Endometrial microvascular endothelial cells (primary cell): ENCODE measurements around the gene RGN. TPM values are rescaled to one million over a fixed set of nuclear protein-coding genes. Genes with fewer than 3 reads are reported as not detected.
"Not testable (repeated sequence)": the region's sequence is repeated elsewhere in the genome, so short reads cannot be mapped to it uniquely, and the experiment has no call there.

ENCODE experiments used
- in situ Hi-C: cut with HindIII; loops from 2 replicates; pipeline ENCODE4 v1.10.0; 2017; ENCODE audit warnings: low sequenced_read_pairs, low pct_unique_long_range_greater_than_20kb; ENCODE audit errors: inconsistent ontology term
- total RNA-seq: library from RNA; depleted of rRNA; stranded (reverse); fragments of >200 nt; gene quantifications from one replicate; pipeline ENCODE4 v1.2.3, GENCODE V29; 2015; ENCODE audit errors: inconsistent ontology term

Gene RGN
- total RNA-seq, 1 donor from 2014 or later = not detected

- in situ Hi-C loops = no loop called here
Observed at GRCh38 chrX:47112316-47112954, 34.2 kb downstream of the RGN start.

- in situ Hi-C loops = not testable (repeated sequence)
Observed at GRCh38 chrX:47116551-47117110, 38.4 kb downstream of the RGN start.

GRCh38 chrX:47124466-47124865 is 46.2 kb downstream of the RGN start:
- in situ Hi-C loops = not testable (repeated sequence)

GRCh38 chrX:47129157-47129898 is 51.1 kb downstream of the RGN start:
- in situ Hi-C loops = no loop called here

- in situ Hi-C loops = no loop called here
Observed at GRCh38 chrX:47129899-47130358, 51.7 kb downstream of the RGN start.

GRCh38 chrX:47133493-47133892 is 55.2 kb downstream of the RGN start:
- in situ Hi-C loops = no loop called here

GRCh38 chrX:47135650-47136049 is 57.4 kb downstream of the RGN start:
- in situ Hi-C loops = not testable (repeated sequence)

- in situ Hi-C loops = no loop called here
Observed at GRCh38 chrX:47138171-47138570, 59.9 kb downstream of the RGN start.

Other genes with a start within 250 kb of the RGN start
- 31.5 TPM for gene RP2, start 241.4 kb upstream of the RGN start, total RNA-seq
- gene JADE3, start 166.0 kb upstream of the RGN start, total RNA-seq = 9.7 TPM
- 40.3 TPM for gene NDUFB11, start 66.3 kb downstream of the RGN start, total RNA-seq
- 46.3 TPM for gene RBM10, start 66.8 kb downstream of the RGN start, total RNA-seq
- 228 TPM for gene UBA1, start 115.4 kb downstream of the RGN start, total RNA-seq
- gene CDK16, start 140.2 kb downstream of the RGN start, total RNA-seq = 115 TPM
- gene USP11, start 154.6 kb downstream of the RGN start, total RNA-seq = 25.9 TPM